H1 (cell line): ENCODE results near the gene TARS3. TPM values are rescaled to one million over a fixed set of nuclear protein-coding genes. Genes with fewer than 3 reads are reported as not detected.

Source experiments
- CTCF ChIA-PET: fragments of 300-600 bp; sonication (Branson Sonifier 250); formaldehyde crosslinking; loops from one replicate; lab custom pipeline; 2021; ENCODE audit not compliant: partially characterized antibody; lab: Charles Lee
- POLR2A ChIA-PET: fragments of 300-600 bp; sonication (Branson Sonifier 250); formaldehyde crosslinking; loops from one replicate; lab custom pipeline; 2021; ENCODE audit warnings: inconsistent platforms; ENCODE audit not compliant: partially characterized antibody; lab: Charles Lee
- DNase-seq, 2 experiments: peaks; one replicate each; pipeline versions ENCODE4 v3.0.0 to v3.0.0-alpha.2; 2010 to 2022; ENCODE audit warnings: low spot score in 2 of 2, low read depth in 1 of 2, mixed read lengths in 1 of 2
- FAIRE-seq: peaks from 2 replicates; lab custom pipeline; 2011; peaks lifted over from hg19 to GRCh38; lab: Jason Lieb, UNC
- H2AFZ ChIP-seq: 2 replicates; pipeline ENCODE4 v1.8.1; 2012; ENCODE audit warnings: low read length, inconsistent platforms
- H2AK5ac ChIP-seq: 2 replicates; pipeline ENCODE4 v1.6.1; 2013; ENCODE audit warnings: low read depth, low read length
- H2BK120ac ChIP-seq: replicated peaks from 2 replicates; pipeline ENCODE3; 2013; ENCODE audit warnings: low read depth, low read length, inconsistent platforms
- H2BK12ac ChIP-seq: 2 replicates; pipeline ENCODE4 v1.6.1; 2013; ENCODE audit warnings: low read depth, low read length
- H2BK15ac ChIP-seq: 2 replicates; pipeline ENCODE4 v1.6.1; 2013; ENCODE audit warnings: low read length
- H2BK20ac ChIP-seq: 2 replicates; pipeline ENCODE4 v1.6.1; 2013; ENCODE audit warnings: low read length
- H2BK5ac ChIP-seq: 2 replicates; pipeline ENCODE4 v1.6.1; 2013; ENCODE audit warnings: low read depth, low read length
- H3K14ac ChIP-seq: 2 replicates; pipeline ENCODE4 v1.6.1; 2013; ENCODE audit warnings: inconsistent platforms; ENCODE audit not compliant: insufficient read length
- H3K18ac ChIP-seq: 2 replicates; pipeline ENCODE4 v1.6.1; 2013; ENCODE audit warnings: low read length; ENCODE audit errors: extremely low read depth
- H3K23ac ChIP-seq: 2 replicates; pipeline ENCODE4 v1.6.1; 2013; ENCODE audit warnings: inconsistent platforms; ENCODE audit not compliant: insufficient read length
- H3K23me2 ChIP-seq: 2 replicates; pipeline ENCODE4 v1.6.1; 2013; ENCODE audit warnings: low read depth, low read length
- H3K27ac ChIP-seq: 2 replicates; pipeline ENCODE4 v1.6.1; 2011; ENCODE audit warnings: low read depth, low read length, inconsistent platforms
- H3K27me3 ChIP-seq, 4 experiments: replicated peaks in 1 of 4; 1 replicate in 1 of 4; 2 replicates in 3 of 4; pipeline versions ENCODE4 v1.6.1 to v1.8.1; 2011 to 2013; ENCODE audit warnings: low read length in 3 of 4, mild to moderate bottlenecking in 3 of 4, inconsistent platforms in 2 of 4, mixed read lengths in 2 of 4, moderate library complexity in 1 of 4; ENCODE audit not compliant: control insufficient read depth in 3 of 4, insufficient read depth in 3 of 4; ENCODE audit errors: extremely low read depth in 1 of 4
- H3K36me3 ChIP-seq, 4 experiments: 2 replicates each; pipeline versions ENCODE4 v1.6.1 to v1.8.1; 2011 to 2013; ENCODE audit warnings: mild to moderate bottlenecking in 4 of 4, low read length in 3 of 4, moderate library complexity in 2 of 4, control low read depth in 1 of 4, inconsistent platforms in 1 of 4; ENCODE audit not compliant: insufficient read depth in 4 of 4, control insufficient read depth in 2 of 4
- H3K4ac ChIP-seq: replicated peaks from 2 replicates; pipeline ENCODE3; 2013; ENCODE audit warnings: low read length, low read depth, mixed read lengths, inconsistent platforms; ENCODE audit not compliant: insufficient read length
- H3K4me1 ChIP-seq, 4 experiments: replicated peaks in 1 of 4; 1 replicate in 1 of 4; 2 replicates in 3 of 4; pipeline versions ENCODE4 v1.6.1 to v1.8.1; 2011 to 2013; ENCODE audit warnings: low read length in 3 of 4, inconsistent platforms in 2 of 4, mixed read lengths in 1 of 4; ENCODE audit not compliant: insufficient read depth in 4 of 4, control insufficient read depth in 3 of 4
- H3K4me2 ChIP-seq, 2 experiments: 2 replicates each; pipeline versions ENCODE4 v1.6.1 to v1.8.1; 2011 to 2013; ENCODE audit warnings: low read depth in 2 of 2, low read length in 2 of 2, control low read depth in 1 of 2, inconsistent platforms in 1 of 2, mild to moderate bottlenecking in 1 of 2; ENCODE audit not compliant: insufficient read depth in 1 of 2
- H3K4me3 ChIP-seq, 4 experiments: fragments of 200-600, 300-600 bp in 1 of 4; sonication (generic), shearing (Covaris generic), sonication (Bioruptor Twin) in 1 of 4; 2 replicates each; pipeline versions ENCODE4 v1.5.1 to v1.8.1; 2011 to 2016; ENCODE audit warnings: low read length in 4 of 4, low read depth in 3 of 4, control low read depth in 2 of 4, inconsistent platforms in 2 of 4, mild to moderate bottlenecking in 2 of 4, mixed read lengths in 1 of 4, moderate library complexity in 1 of 4; ENCODE audit not compliant: insufficient read depth in 2 of 4; ENCODE audit errors: extremely low read depth in 1 of 4
- H3K56ac ChIP-seq: replicated peaks from 2 replicates; pipeline ENCODE3; 2013; ENCODE audit warnings: low read depth, mild to moderate bottlenecking, mixed read lengths, low read length, inconsistent platforms; ENCODE audit not compliant: insufficient read length
- H3K79me1 ChIP-seq: 2 replicates; pipeline ENCODE4 v1.6.1; 2013; ENCODE audit warnings: low read depth, low read length, control low read depth
- H3K79me2 ChIP-seq, 2 experiments: 2 replicates each; pipeline versions ENCODE4 v1.6.1 to v1.8.1; 2012 to 2013; ENCODE audit warnings: low read length in 2 of 2, mild to moderate bottlenecking in 2 of 2, inconsistent platforms in 1 of 2; ENCODE audit not compliant: insufficient read depth in 2 of 2, control insufficient read depth in 1 of 2
- H3K9ac ChIP-seq, 4 experiments: replicated peaks in 1 of 4; 1 replicate in 1 of 4; 2 replicates in 3 of 4; pipeline versions ENCODE4 v1.6.1 to v1.8.1; 2011 to 2013; ENCODE audit warnings: low read depth in 3 of 4, low read length in 3 of 4, control low read depth in 2 of 4, mild to moderate bottlenecking in 2 of 4, moderate library complexity in 2 of 4, inconsistent platforms in 1 of 4; ENCODE audit errors: extremely low read depth in 1 of 4
- H3K9me3 ChIP-seq, 2 experiments: 2 replicates each; pipeline versions ENCODE4 v1.6.1 to v1.8.1; 2012 to 2013; ENCODE audit warnings: mild to moderate bottlenecking in 2 of 2, moderate library complexity in 2 of 2, control low read depth in 1 of 2, inconsistent platforms in 1 of 2, low read depth in 1 of 2, low read length in 1 of 2, mixed read lengths in 1 of 2; ENCODE audit not compliant: insufficient read depth in 2 of 2
- H4K20me1 ChIP-seq, 2 experiments: replicated peaks in 1 of 2; 2 replicates each; pipeline versions ENCODE3 to v1.8.1; 2011 to 2013; ENCODE audit warnings: inconsistent platforms in 2 of 2, low read length in 2 of 2, mild to moderate bottlenecking in 1 of 2; ENCODE audit not compliant: insufficient read depth in 2 of 2, control insufficient read depth in 1 of 2
- H4K5ac ChIP-seq: 2 replicates; pipeline ENCODE4 v1.6.1; 2013; ENCODE audit warnings: low read length, low read depth, mixed read lengths, inconsistent platforms; ENCODE audit not compliant: insufficient read length
- H4K8ac ChIP-seq: 2 replicates; pipeline ENCODE4 v1.8.0; 2013; ENCODE audit warnings: mild to moderate bottlenecking, moderate library complexity, low read length, inconsistent platforms; ENCODE audit not compliant: insufficient read depth; ENCODE audit errors: extremely low read depth
- H4K91ac ChIP-seq: replicated peaks from 2 replicates; pipeline ENCODE3; 2013; ENCODE audit warnings: low read length, mixed read lengths, inconsistent platforms; ENCODE audit not compliant: insufficient read length
- ASH2L ChIP-seq: fragments of 200-600, 300-600 bp; sonication (generic); IDR thresholded peaks from one replicate; pipeline ENCODE4 v1.7.1; 2017; ENCODE audit warnings: low read length
- BCL11A ChIP-seq, 2 experiments: IDR thresholded peaks; one replicate each; pipeline ENCODE4 v1.6.1; 2011; ENCODE audit warnings: low read depth in 2 of 2, low read length in 2 of 2, mild to moderate bottlenecking in 2 of 2
- KDM5A ChIP-seq: fragments of 200-600 bp; IDR thresholded peaks from 2 replicates; pipeline ENCODE4 v1.7.1; 2012; ENCODE audit warnings: mild to moderate bottlenecking, low read length, inconsistent platforms, mixed read lengths
- NANOG ChIP-seq: IDR thresholded peaks from 2 replicates; pipeline ENCODE4 v1.6.1; 2011; ENCODE audit warnings: low read length, low read depth, mild to moderate bottlenecking, inconsistent platforms; ENCODE audit not compliant: insufficient read depth, poor library complexity, severe bottlenecking
- RNF2 ChIP-seq: fragments of 200-900, 300-1000 bp; sonication (generic); IDR thresholded peaks from 2 replicates; pipeline ENCODE4 v1.7.1; 2016; ENCODE audit warnings: borderline replicate concordance, low read depth, mild to moderate bottlenecking, antibody characterized with exemption, low read length; ENCODE audit not compliant: poor library complexity, severe bottlenecking; ENCODE audit errors: missing control alignments
- SAP30 ChIP-seq: fragments of 300-600 bp; sonication (generic); IDR thresholded peaks from 2 replicates; pipeline ENCODE4 v1.7.1; 2012; ENCODE audit warnings: low read length, moderate library complexity, mild to moderate bottlenecking, inconsistent platforms; ENCODE audit not compliant: insufficient read depth, insufficient replicate concordance
- SP1 ChIP-seq: IDR thresholded peaks from 2 replicates; pipeline ENCODE4 v1.6.1; 2011; ENCODE audit warnings: low read depth, low read length
- SRF ChIP-seq: IDR thresholded peaks from 2 replicates; pipeline ENCODE4 v1.6.1; 2011; ENCODE audit warnings: mild to moderate bottlenecking, low read depth, low read length, moderate library complexity
- SUZ12 ChIP-seq: fragments of 200-600 bp; sonication (generic); IDR thresholded peaks from 2 replicates; pipeline ENCODE4 v1.6.1; 2012; ENCODE audit warnings: mild to moderate bottlenecking, inconsistent platforms, low read length, moderate library complexity, mixed read lengths
- TCF12 ChIP-seq: IDR thresholded peaks from 2 replicates; pipeline ENCODE4 v1.6.1; 2011; ENCODE audit warnings: low read depth, mild to moderate bottlenecking, low read length
- ZNF274 ChIP-seq: IDR thresholded peaks from 2 replicates; pipeline ENCODE4 v1.7.0; 2012; ENCODE audit warnings: low read length, borderline replicate concordance; ENCODE audit errors: extremely low read depth
- WGBS, 2 experiments: shearing (Covaris generic) in 1 of 2; methylation state at CpG; one replicate each; pipeline versions ENCODE4 v1.1.6 to v1.1.7; 2013 to 2015; ENCODE audit warnings: low lambda C conversion rate in 2 of 2, mixed read lengths in 2 of 2, inconsistent platforms in 1 of 2, low coverage in 1 of 2, missing lambda C conversion rate in 1 of 2; ENCODE audit not compliant: insufficient replicate concordance in 2 of 2, insufficient coverage in 1 of 2, insufficient read length in 1 of 2; ENCODE audit errors: extremely low coverage in 1 of 2, missing lambda C conversion rate in 1 of 2; 5-methylcytosine and 5-hydroxymethylcytosine counted together
- polyA plus RNA-seq, 7 experiments: library from polyadenylated mRNA; depleted of rRNA in 3 of 7; stranded (reverse) in 5 of 7; unstranded in 2 of 7; fragments of >200 nt in 5 of 7; fragments of 200-250 nt in 2 of 7; gene quantifications; 1 replicate in 5 of 7; 2 replicates in 1 of 7; 4 replicates in 1 of 7; pipeline versions ENCODE4 v1.2.1 to v1.2.3, GENCODE V29; 2011 to 2013; ENCODE audit warnings: missing spikeins in 2 of 7, mixed read lengths in 2 of 7
- total RNA-seq: library from RNA; stranded (reverse); fragmentation: NEBNext Ultra II Directional; extraction: Animal tissue kit (Norgen Biotek cat#: 25700); gene quantifications from 2 replicates; pipeline ENCODE4 v1.2.1, GENCODE V29; 2021

TARS3 gene
- total and polyA plus RNA-seq, 2 of the 8 experiments (the other 6 are each of a cell fraction or from before 2014, with no cell fraction given), result 2.1 to 13.9 TPM

DNA sequence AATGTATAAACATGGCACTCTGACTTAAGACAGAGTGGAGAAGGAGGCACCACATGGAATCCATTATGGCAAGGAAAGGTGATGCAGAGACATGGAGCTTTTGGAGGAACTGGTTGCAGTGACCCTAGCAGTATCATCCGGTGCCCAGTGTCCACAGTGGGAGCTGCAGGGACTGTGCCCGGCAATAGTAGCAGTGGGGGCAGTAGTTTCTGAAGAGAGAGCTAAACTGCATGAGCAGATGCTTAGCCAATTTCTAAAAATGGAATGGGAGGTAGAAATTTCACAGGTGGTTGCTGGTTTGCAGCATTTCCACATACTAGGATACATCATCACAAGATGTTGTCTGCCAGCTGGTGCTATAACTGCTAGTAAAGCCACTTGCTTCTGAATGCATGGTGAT lies 64.3 kb downstream of the TARS3 start:
- WGBS, 2 experiments, result 91% methylated on average over 2 of the region's 2 CpGs; no CpG with 5 or more reads in 1 of the 2 experiments
- POLR2A ChIA-PET, result interaction anchor here (1.2 kb wide), 1 partner anchor 977 kb away, joined by 3 read pairs; no protein-coding TSS in a partner anchor
- no peaks in the 10 kb centered on the region for H3K27me3 ChIP-seq
- DNase-seq (no peak), FAIRE-seq (no peak)
- H3K9ac ChIP-seq, result no peak overlapping the region
- H3K4me2 ChIP-seq, result no peak overlapping the region
- H4K91ac ChIP-seq, result no peak overlapping the region
- no peak overlapping the region for H2BK120ac ChIP-seq
- H3K23me2 ChIP-seq, result no peaks in the 10 kb centered on the region
- H2BK15ac ChIP-seq, result no peak overlapping the region
- H2AK5ac ChIP-seq, result no peak overlapping the region
- no peak overlapping the region for H2BK5ac ChIP-seq
- no peaks in the 10 kb centered on the region for H4K20me1 ChIP-seq
- no peaks in the 10 kb centered on the region for H3K4me1 ChIP-seq
- H3K36me3 ChIP-seq, result no peaks in the 10 kb centered on the region; a peak in 1 of 8 replicates
- TF ChIP-seq BCL11A (IDR thresholded peaks at IDR 0.05; ENCODE audit: low read depth in 2 of 2, low read length in 2 of 2) (no peak), NANOG (no peak), KDM5A (no peak), SP1 (no peak), ZNF274 (no peak), SAP30 (no peak), SUZ12 (no peak), TCF12 (no peak), SRF (no peak), ASH2L (no peak), RNF2 (no peak)
- H3K18ac ChIP-seq, result no peak overlapping the region
- peaks cover 7% of the 10 kb centered on the region in 2 experiments; a peak in 2 of 4 replicates for H3K9me3 ChIP-seq
- no peak overlapping the region for H3K4me3 ChIP-seq
- no peak overlapping the region for H4K5ac ChIP-seq
- no peak overlapping the region for H4K8ac ChIP-seq
- no peak overlapping the region for H3K23ac ChIP-seq
- H3K56ac ChIP-seq, result no peak overlapping the region
- CTCF ChIA-PET, result interaction anchor here (1.6 kb wide), 1 partner anchor 652 kb away, joined by 3 read pairs; no protein-coding TSS in a partner anchor
- no peak overlapping the region for H3K4ac ChIP-seq
- no peak overlapping the region for H2AFZ ChIP-seq
- no peak overlapping the region for H2BK20ac ChIP-seq
- no peak overlapping the region for H2BK12ac ChIP-seq
- H3K79me2 ChIP-seq, result no peaks in the 10 kb centered on the region
- no peak overlapping the region for H3K27ac ChIP-seq
- H3K14ac ChIP-seq, result no peak overlapping the region
- H3K79me1 ChIP-seq, result no peaks in the 10 kb centered on the region
